ENCODE measurements around the gene SNRNP48. TPM values are rescaled to one million over a fixed set of nuclear protein-coding genes. Genes with fewer than 3 reads are reported as not detected.

SNRNP48 gene
- total and polyA plus RNA-seq, 10 of the 15 experiments (the other 5 are each of a cell fraction or from before 2014, with no cell fraction given) = 3.2 to 14.4 (median 8.9) TPM

GRCh38 chr6:7578516-7578915 lies 11.5 kb upstream of the SNRNP48 start:
- no peak overlapping the region for H3K9ac ChIP-seq (ENCODE audit: control insufficient read depth, insufficient read depth, low read length)
- H3K27ac ChIP-seq (ENCODE audit: control insufficient read depth, insufficient read depth) = no peak overlapping the region
- 0% methylated on average over 2 of the region's 2 CpGs for WGBS (ENCODE audit: insufficient coverage, insufficient replicate concordance, low lambda C conversion rate, missing lambda C conversion rate)
- no peaks in the 10 kb centered on the region for H3K36me3 ChIP-seq (ENCODE audit: control insufficient read depth in 2 of 2, insufficient read depth in 2 of 2, low read length in 1 of 2)
- ChIA-PET POLR2A (interaction anchor here (1.1 kb wide), 1 partner anchor 11 kb away, joined by 3 read pairs; the partner anchor contains the start of gene SNRNP48), CTCF (no interaction called here), RAD21 (ENCODE audit: unreplicated experiment) (no interaction called here), SMC1A (ENCODE audit: uncharacterized antibody, unreplicated experiment) (interaction anchor here (1.0 to 1.2 kb wide), 2 partner anchors 10 to 19 kb away, joined by 3 read pairs; no protein-coding TSS in a partner anchor)
- no peaks in the 10 kb centered on the region for H3K9me3 ChIP-seq (replicated peaks; ENCODE audit: control insufficient read depth, insufficient read depth, low read length)
- TF ChIP-seq BMI1 (IDR thresholded peaks at IDR 0.05; ENCODE audit: borderline replicate concordance) = no peak
- no peak for TF ChIP-seq SREBF2 (IDR thresholded peaks at IDR 0.05; ENCODE audit: low read length)
- TF ChIP-seq TCF3 (IDR thresholded peaks at IDR 0.05; ENCODE audit: borderline replicate concordance, insufficient read depth, low read depth, low read length) = no peak
- no peak for TF ChIP-seq ETV6 (conservative IDR thresholded peaks at IDR 0.05 in 1 of 2, IDR thresholded peaks at IDR 0.05 in 1 of 2; ENCODE audit: borderline replicate concordance in 1 of 2, low read depth in 1 of 2)
- TF ChIP-seq TAF1 (IDR thresholded peaks at IDR 0.05; ENCODE audit: borderline replicate concordance, low read depth, low read length) = no peak
- no peak for TF ChIP-seq REST (IDR thresholded peaks at IDR 0.05; ENCODE audit: low read depth, low read length)
- TF ChIP-seq NFYB (IDR thresholded peaks at IDR 0.05; ENCODE audit: insufficient read depth, low read depth, low read length) = no peak
- TF ChIP-seq ZNF207 (IDR thresholded peaks at IDR 0.05; ENCODE audit: borderline replicate concordance) = no peak
- TF ChIP-seq CHD4 (IDR thresholded peaks at IDR 0.05) = no peak
- no peak for TF ChIP-seq DPF2 (IDR thresholded peaks at IDR 0.05)
- H2AFZ ChIP-seq (ENCODE audit: control insufficient read depth, low read depth, low read length) = no peak overlapping the region
- H3K4me3 ChIP-seq = no peak overlapping the region
- in situ Hi-C loops (cut with MboI) (no loop called here), intact Hi-C loops (cut with micrococcal nuclease; ENCODE audit: unreplicated experiment) (no loop called here)
- ATAC-seq = no peak
- no peaks in the 10 kb centered on the region; a peak in 1 of 4 replicates for H3K27me3 ChIP-seq (replicated peaks in 1 of 2; ENCODE audit: control insufficient read depth in 2 of 2, insufficient read depth in 2 of 2, low read length in 1 of 2)
- H4K20me1 ChIP-seq (ENCODE audit: control insufficient read depth, insufficient read depth) = no peaks in the 10 kb centered on the region
- H3K4me1 ChIP-seq (ENCODE audit: control insufficient read depth, insufficient read depth, low read length) = no peaks in the 10 kb centered on the region
- H3K79me2 ChIP-seq (ENCODE audit: control insufficient read depth, insufficient read depth, low read length) = no peaks in the 10 kb centered on the region
- FAIRE-seq = no peak
- BruUV-seq (replicated peaks) = no TSS peak
- no peak overlapping the region for H3K4me2 ChIP-seq (ENCODE audit: control insufficient read depth, insufficient read depth)
- DNase-seq (ENCODE audit: low read depth, low spot score) = no peak
